B cell (primary cell): ENCODE data around the gene IGF1R.

Experiments used
- EZH2 ChIP-seq: IDR thresholded peaks from 2 replicates; pipeline ENCODE4 v1.6.1; 2012; ENCODE audit warnings: borderline replicate concordance, low read depth, mild to moderate bottlenecking, moderate library complexity, low read length; ENCODE audit not compliant: insufficient read depth, poor library complexity, severe bottlenecking
- TF ChIP-seq, protein P1 (sequence below): fragments of 200-600 bp; IDR thresholded peaks from one replicate; pipeline ENCODE4 v1.8.0; 2022; ENCODE audit warnings: antibody characterized with exemption, mild to moderate bottlenecking

- TF ChIP-seq, protein P1, sequence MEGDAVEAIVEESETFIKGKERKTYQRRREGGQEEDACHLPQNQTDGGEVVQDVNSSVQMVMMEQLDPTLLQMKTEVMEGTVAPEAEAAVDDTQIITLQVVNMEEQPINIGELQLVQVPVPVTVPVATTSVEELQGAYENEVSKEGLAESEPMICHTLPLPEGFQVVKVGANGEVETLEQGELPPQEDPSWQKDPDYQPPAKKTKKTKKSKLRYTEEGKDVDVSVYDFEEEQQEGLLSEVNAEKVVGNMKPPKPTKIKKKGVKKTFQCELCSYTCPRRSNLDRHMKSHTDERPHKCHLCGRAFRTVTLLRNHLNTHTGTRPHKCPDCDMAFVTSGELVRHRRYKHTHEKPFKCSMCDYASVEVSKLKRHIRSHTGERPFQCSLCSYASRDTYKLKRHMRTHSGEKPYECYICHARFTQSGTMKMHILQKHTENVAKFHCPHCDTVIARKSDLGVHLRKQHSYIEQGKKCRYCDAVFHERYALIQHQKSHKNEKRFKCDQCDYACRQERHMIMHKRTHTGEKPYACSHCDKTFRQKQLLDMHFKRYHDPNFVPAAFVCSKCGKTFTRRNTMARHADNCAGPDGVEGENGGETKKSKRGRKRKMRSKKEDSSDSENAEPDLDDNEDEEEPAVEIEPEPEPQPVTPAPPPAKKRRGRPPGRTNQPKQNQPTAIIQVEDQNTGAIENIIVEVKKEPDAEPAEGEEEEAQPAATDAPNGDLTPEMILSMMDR = no peak
- TF ChIP-seq EZH2 = no peak
These were observed 261.9 kb downstream of the IGF1R start for GRCh38 chr15:98909968-98910885.
